Stimulated activated memory B cell treated with anti-CD40 and anti-IgM and Interleukin-4, amounts not matched to agents 10 μg/mL and 1 μg/mL and 100 μg/mL, for 72 hours (primary cell): Measurements from ENCODE around the gene PTPN2.

Experiments used
- ATAC-seq: fragments of 150-1000 bp; cut with Tn5 transposase; 2 replicates; pipeline ENCODE4 v1.10.0; 2021
- H3K27ac Mint-ChIP-seq: one replicate; pipeline ENCODE4 v1.8.0; 2022; ENCODE audit warnings: mild to moderate bottlenecking, mixed read lengths
- H3K27me3 Mint-ChIP-seq: one replicate; pipeline ENCODE4 v1.8.0; 2022; ENCODE audit warnings: mixed read lengths
- H3K36me3 Mint-ChIP-seq: one replicate; pipeline ENCODE4 v1.8.0; 2022; ENCODE audit warnings: mixed read lengths
- H3K4me1 Mint-ChIP-seq: one replicate; pipeline ENCODE4 v1.8.0; 2022; ENCODE audit warnings: mixed read lengths
- H3K4me3 Mint-ChIP-seq: one replicate; pipeline ENCODE4 v1.8.0; 2022; ENCODE audit warnings: mild to moderate bottlenecking, moderate library complexity, mixed read lengths
- H3K9me3 Mint-ChIP-seq: one replicate; pipeline ENCODE4 v1.8.0; 2022; ENCODE audit warnings: mixed read lengths

The PTPN2 gene

GRCh38 chr18:12855916-12856315, 28.1 kb downstream of the PTPN2 start:
- Mint-ChIP-seq H3K36me3 (peaks cover 55% of the 10 kb centered on the region), H3K4me3 (no peak overlapping the region), H3K27ac (no peak overlapping the region), H3K9me3 (no peaks in the 10 kb centered on the region), H3K27me3 (no peaks in the 10 kb centered on the region), H3K4me1 (peaks cover 82% of the 10 kb centered on the region)
- ATAC-seq = no peak

DNA sequence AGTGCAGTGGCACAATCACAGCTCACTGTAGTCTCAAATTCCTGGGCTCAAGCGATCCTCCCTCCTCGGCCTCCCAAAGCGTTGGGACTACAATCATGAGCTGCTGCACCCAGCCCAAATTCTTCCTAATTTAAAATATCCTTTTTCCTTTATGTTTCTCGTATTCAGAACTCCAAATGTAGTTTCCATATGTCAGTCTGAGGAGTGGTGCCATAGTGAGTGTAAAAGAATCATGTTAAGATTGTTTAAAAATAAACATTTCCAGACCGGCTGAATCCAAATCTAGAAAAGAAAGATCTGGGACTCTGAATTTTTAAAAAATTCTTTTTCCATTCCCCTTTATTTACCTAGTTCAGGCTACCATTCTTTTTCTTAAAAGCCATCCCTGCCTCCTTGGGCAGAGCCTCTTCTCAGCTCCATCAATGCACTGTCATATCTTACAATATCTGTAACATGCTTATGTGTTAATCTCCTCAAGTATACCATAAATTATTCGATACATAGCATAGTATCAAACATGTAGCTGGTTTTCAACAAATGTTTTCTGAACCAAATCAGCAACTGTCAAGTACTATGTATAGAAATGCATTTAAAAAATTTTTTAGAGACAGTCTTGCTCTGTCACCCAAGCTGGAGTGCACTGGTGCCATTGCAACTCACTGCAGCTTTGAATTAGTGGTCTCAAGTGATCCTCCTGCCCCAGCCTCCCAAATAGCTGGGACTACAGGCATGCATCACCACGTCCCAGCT, 31.3 kb downstream of the PTPN2 start:
- Mint-ChIP-seq H3K27ac (no peak overlapping the region), H3K27me3 (no peaks in the 10 kb centered on the region), H3K36me3 (peaks cover 65% of the 10 kb centered on the region), H3K4me3 (no peak overlapping the region), H3K9me3 (no peaks in the 10 kb centered on the region), H3K4me1 (peaks cover 61% of the 10 kb centered on the region)
- no peak for ATAC-seq

- H3K4me1 Mint-ChIP-seq = peaks cover 53% of the 10 kb centered on the region
These were observed 32.3 kb downstream of the PTPN2 start for GRCh38 chr18:12851716-12852115.

GRCh38 chr18:12849548-12849947, 34.5 kb downstream of the PTPN2 start:
- H3K27ac Mint-ChIP-seq = no peak overlapping the region
- H3K27me3 Mint-ChIP-seq = no peaks in the 10 kb centered on the region
- peaks cover 45% of the 10 kb centered on the region for H3K4me1 Mint-ChIP-seq
- ATAC-seq = no peak
- no peaks in the 10 kb centered on the region for H3K9me3 Mint-ChIP-seq
- no peak overlapping the region for H3K4me3 Mint-ChIP-seq
- peaks cover 51% of the 10 kb centered on the region for H3K36me3 Mint-ChIP-seq

More at GRCh38 chr18:12851716-12852115, 32.3 kb downstream of the PTPN2 start:
- H3K9me3 Mint-ChIP-seq = no peaks in the 10 kb centered on the region
- H3K4me3 Mint-ChIP-seq = no peak overlapping the region
- H3K36me3 Mint-ChIP-seq = peaks cover 67% of the 10 kb centered on the region
- no peak for ATAC-seq
- no peak overlapping the region for H3K27ac Mint-ChIP-seq
- no peaks in the 10 kb centered on the region for H3K27me3 Mint-ChIP-seq

- ATAC-seq = no peak
These were observed 35.6 kb downstream of the PTPN2 start for GRCh38 chr18:12848405-12848804.

DNA sequence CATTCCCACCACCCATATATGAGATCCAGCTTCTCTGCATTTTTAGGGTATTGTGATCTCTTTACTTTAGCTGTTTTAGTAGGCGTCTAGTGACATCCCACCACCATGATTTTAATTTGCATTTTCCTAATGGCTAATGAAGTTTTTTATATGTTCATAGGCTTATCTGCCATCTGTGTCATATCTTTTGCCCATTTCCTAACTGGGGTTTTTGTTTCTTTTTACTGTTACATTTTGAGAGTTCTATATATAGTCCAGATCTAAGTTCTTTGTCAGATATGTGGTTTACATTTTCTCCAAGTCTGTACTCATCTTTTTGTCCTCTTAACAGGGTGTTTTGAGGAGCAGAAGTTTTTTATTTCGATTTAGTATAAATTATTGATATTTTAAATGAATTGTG, 39.6 kb downstream of the PTPN2 start:
- Mint-ChIP-seq H3K4me3 (no peak overlapping the region), H3K9me3 (no peaks in the 10 kb centered on the region), H3K27ac (peak overlapping the region; percentile 70), H3K36me3 (peaks cover 47% of the 10 kb centered on the region), H3K4me1 (peaks cover 57% of the 10 kb centered on the region), H3K27me3 (no peaks in the 10 kb centered on the region)
- no peak for ATAC-seq

More at GRCh38 chr18:12848405-12848804, 35.6 kb downstream of the PTPN2 start:
- Mint-ChIP-seq H3K27ac (peak overlapping the region; percentile 27), H3K36me3 (peaks cover 52% of the 10 kb centered on the region), H3K4me3 (no peak overlapping the region), H3K27me3 (no peaks in the 10 kb centered on the region), H3K9me3 (no peaks in the 10 kb centered on the region), H3K4me1 (peaks cover 46% of the 10 kb centered on the region)

GRCh38 chr18:12843420-12844350, 40.4 kb downstream of the PTPN2 start:
- Mint-ChIP-seq H3K9me3 (no peaks in the 10 kb centered on the region), H3K4me1 (peaks cover 57% of the 10 kb centered on the region), H3K4me3 (no peak overlapping the region), H3K27ac (peak overlapping the region; percentile 70), H3K36me3 (peaks cover 41% of the 10 kb centered on the region), H3K27me3 (no peaks in the 10 kb centered on the region)
- ATAC-seq = no peak

DNA sequence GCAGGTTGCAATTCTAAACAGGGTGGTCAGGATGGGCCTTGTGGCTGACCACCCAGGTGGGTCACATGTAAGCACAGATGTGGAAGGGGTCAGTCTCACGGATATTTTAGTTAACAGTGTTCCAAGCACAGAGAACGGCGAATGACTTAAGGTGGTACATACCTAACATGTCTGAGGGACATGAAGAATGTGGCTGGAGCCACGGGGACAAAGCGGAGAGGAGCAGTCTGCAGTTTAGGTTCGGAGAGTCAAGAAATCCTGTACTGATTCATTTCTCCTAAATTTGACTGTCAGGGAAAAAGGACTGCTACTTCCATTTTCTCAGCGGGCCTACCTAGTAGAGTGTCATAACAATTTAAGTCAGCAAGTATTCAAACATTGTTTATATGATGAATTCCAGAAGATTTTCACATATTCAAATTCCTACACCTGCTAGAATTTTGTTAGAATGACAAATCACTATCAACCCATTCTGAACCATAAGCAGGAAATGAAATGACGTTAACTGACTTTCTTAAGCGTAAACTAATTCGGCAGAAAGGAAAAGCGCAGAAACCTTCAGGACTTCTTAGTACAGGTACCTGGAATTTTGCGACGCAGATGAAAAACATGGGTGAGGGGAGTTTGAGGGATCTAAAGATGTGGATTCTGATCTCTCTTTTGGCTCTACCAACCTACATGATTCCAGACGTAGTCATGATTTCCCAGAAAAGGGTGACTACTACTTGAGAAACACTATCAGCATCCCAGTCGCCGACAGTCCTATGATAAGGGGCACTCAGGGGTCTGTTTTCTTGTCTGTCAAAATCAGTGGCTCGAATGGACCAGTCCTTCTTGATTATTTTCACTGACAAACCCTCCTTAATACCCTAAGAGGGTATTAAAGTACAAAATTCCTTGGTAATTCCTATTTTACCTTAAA, 41.3 kb downstream of the PTPN2 start:
- H3K4me3 Mint-ChIP-seq = no peak overlapping the region
- no peaks in the 10 kb centered on the region for H3K9me3 Mint-ChIP-seq
- H3K27ac Mint-ChIP-seq = peak overlapping the region; percentile 94
- H3K27me3 Mint-ChIP-seq = no peaks in the 10 kb centered on the region
- no peak for ATAC-seq
- H3K36me3 Mint-ChIP-seq = peaks cover 36% of the 10 kb centered on the region
- H3K4me1 Mint-ChIP-seq = peaks cover 66% of the 10 kb centered on the region

DNA sequence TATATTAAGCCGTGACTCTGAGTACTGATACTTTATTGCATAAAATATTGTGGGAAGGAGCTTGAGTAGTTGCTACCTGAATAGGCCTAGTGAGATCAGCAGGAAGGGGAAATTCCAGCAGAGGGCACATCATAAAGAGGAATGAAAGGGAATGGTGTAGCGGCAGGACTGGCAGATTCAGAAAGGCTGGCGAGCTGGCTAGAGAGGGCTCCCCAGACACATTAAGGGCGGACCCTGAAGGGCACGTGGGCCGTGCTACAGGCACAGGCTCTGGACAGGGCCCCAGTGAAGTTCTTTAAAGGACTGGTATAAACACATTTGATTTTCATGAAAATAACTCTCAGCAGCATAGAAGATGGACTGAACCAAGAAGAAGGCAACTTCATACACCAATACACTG, 43.0 kb downstream of the PTPN2 start:
- H3K36me3 Mint-ChIP-seq = peaks cover 34% of the 10 kb centered on the region
- H3K4me3 Mint-ChIP-seq = peak overlapping the region; percentile 74
- no peaks in the 10 kb centered on the region for H3K9me3 Mint-ChIP-seq
- H3K27me3 Mint-ChIP-seq = no peaks in the 10 kb centered on the region
- H3K4me1 Mint-ChIP-seq = peaks cover 66% of the 10 kb centered on the region
- H3K27ac Mint-ChIP-seq = peak overlapping the region; percentile 94
- ATAC-seq = no peak

GRCh38 chr18:12840382-12840781, 43.7 kb downstream of the PTPN2 start:
- ATAC-seq = peak; percentile 28
- peak overlapping the region; percentile 94 for H3K27ac Mint-ChIP-seq
- H3K36me3 Mint-ChIP-seq = peaks cover 40% of the 10 kb centered on the region

DNA sequence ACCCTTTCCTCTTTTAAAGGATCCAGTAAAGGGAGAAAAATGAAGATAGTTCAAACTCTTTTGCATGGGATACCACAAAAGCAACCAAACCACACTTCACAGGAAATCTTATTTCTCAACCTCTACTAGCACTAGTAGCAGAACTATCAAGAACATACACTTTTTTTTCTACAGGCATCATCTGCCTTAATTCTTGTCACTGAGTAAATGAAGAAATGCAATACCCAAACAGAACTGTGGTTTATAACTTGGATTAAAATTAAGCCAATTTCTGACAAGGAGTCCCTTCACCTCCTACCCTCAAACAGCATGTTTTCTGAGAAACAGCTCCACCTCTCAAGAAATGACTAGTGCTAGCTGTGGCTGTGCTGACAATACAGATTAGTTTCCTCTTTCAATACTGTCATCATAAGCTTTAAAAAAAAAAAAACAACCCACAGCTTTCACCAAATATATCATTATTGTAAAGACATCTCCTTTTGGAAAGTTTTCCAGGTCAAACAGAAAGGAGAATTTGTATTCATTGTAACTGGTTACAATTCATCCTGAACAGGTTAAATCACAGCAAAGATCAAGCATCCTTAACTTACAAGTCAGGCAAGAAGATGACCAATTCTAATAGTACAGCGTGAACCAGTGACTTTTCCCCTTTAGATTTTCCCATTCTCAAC, 44.4 kb downstream of the PTPN2 start:
- ATAC-seq = peak; percentile 94
- Mint-ChIP-seq H3K27me3 (no peaks in the 10 kb centered on the region), H3K36me3 (peaks cover 41% of the 10 kb centered on the region), H3K4me1 (peaks cover 57% of the 10 kb centered on the region), H3K9me3 (no peaks in the 10 kb centered on the region), H3K4me3 (peak overlapping the region; percentile 74), H3K27ac (peak overlapping the region; percentile 94)

More at GRCh38 chr18:12840382-12840781, 43.7 kb downstream of the PTPN2 start:
- Mint-ChIP-seq H3K4me1 (peaks cover 65% of the 10 kb centered on the region), H3K27me3 (no peaks in the 10 kb centered on the region), H3K4me3 (peak overlapping the region; percentile 74), H3K9me3 (no peaks in the 10 kb centered on the region)

DNA sequence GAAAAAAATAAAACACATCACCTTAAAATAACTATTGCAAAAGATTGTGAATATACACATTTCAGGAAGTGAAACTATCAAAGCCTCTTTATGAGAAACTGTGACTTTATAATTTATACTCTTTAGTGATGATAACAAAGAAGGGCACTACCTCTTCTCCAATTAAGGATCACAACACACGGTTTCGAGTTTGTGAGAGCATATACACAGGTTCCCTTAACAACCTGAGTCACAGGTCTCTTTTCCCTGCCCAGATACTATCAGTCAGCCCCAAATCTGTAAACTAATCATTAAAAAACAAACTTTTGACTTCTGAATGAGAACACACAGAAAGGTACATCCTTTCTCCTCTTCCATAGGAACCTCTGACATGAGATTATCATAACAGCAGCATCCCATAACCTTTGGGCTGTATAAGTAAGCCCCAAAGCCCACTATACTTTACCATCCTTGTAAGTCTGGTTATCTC, 44.9 kb downstream of the PTPN2 start:
- Mint-ChIP-seq H3K4me3 (peak overlapping the region; percentile 74), H3K4me1 (peaks cover 52% of the 10 kb centered on the region), H3K27me3 (no peaks in the 10 kb centered on the region), H3K27ac (peak overlapping the region; percentile 94), H3K36me3 (peaks cover 37% of the 10 kb centered on the region), H3K9me3 (no peaks in the 10 kb centered on the region)
- ATAC-seq = peak; percentile 87

- no peaks in the 10 kb centered on the region for H3K27me3 Mint-ChIP-seq
- no peaks in the 10 kb centered on the region for H3K9me3 Mint-ChIP-seq
- peak overlapping the region; percentile 63 for H3K4me3 Mint-ChIP-seq
- peak overlapping the region; percentile 94 for H3K27ac Mint-ChIP-seq
- no peak for ATAC-seq
- peaks cover 47% of the 10 kb centered on the region for H3K4me1 Mint-ChIP-seq
- peaks cover 36% of the 10 kb centered on the region for H3K36me3 Mint-ChIP-seq
These were observed 45.8 kb downstream of the PTPN2 start for GRCh38 chr18:12838178-12838634.

- H3K27me3 Mint-ChIP-seq = no peaks in the 10 kb centered on the region
- no peak for ATAC-seq
- H3K36me3 Mint-ChIP-seq = peaks cover 38% of the 10 kb centered on the region
- H3K4me1 Mint-ChIP-seq = peaks cover 48% of the 10 kb centered on the region
- H3K27ac Mint-ChIP-seq = peak overlapping the region; percentile 94
- no peaks in the 10 kb centered on the region for H3K9me3 Mint-ChIP-seq
- no peak overlapping the region for H3K4me3 Mint-ChIP-seq
These were observed 46.3 kb downstream of the PTPN2 start for GRCh38 chr18:12837747-12838146.
